T-helper 2 cell treated with Interferon-gamma antibody and Interleukin-4, amounts not matched to agents 5 μg/mL and 100 μg/mL, for 36 hours (primary cell): ENCODE measurements around the gene OR10H3.

Experiments used
- DNase-seq: peaks from one replicate; pipeline ENCODE4 v3.0.0; 2021; ENCODE audit warnings: low spot score
- H3K27ac Mint-ChIP-seq: one replicate; pipeline ENCODE4 v1.8.0; 2021; ENCODE audit warnings: mild to moderate bottlenecking, mixed read lengths
- H3K27me3 Mint-ChIP-seq: one replicate; pipeline ENCODE4 v1.8.0; 2021; ENCODE audit warnings: low read depth, mixed read lengths
- H3K36me3 Mint-ChIP-seq: one replicate; pipeline ENCODE4 v1.8.0; 2021; ENCODE audit warnings: low read depth, mixed read lengths
- H3K4me1 Mint-ChIP-seq: one replicate; pipeline ENCODE4 v1.8.0; 2021; ENCODE audit warnings: low read depth, mixed read lengths
- H3K4me3 Mint-ChIP-seq: one replicate; pipeline ENCODE4 v1.8.0; 2022; ENCODE audit warnings: mild to moderate bottlenecking, moderate library complexity, mixed read lengths
- H3K9me3 Mint-ChIP-seq: one replicate; pipeline ENCODE4 v1.8.0; 2021; ENCODE audit warnings: mixed read lengths

The OR10H3 gene, protein sequence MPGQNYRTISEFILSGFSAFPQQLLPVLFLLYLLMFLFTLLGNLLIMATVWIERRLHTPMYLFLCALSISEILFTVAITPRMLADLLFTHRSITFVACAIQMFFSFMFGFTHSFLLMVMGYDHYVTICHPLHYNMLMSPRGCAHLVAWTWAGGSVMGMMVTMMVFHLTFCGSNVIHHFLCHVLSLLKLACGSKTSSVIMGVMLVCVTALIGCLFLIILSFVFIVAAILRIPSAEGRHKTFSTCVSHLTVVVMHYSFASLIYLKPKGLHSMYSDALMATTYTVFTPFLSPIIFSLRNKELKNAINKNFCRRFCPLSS

DNA sequence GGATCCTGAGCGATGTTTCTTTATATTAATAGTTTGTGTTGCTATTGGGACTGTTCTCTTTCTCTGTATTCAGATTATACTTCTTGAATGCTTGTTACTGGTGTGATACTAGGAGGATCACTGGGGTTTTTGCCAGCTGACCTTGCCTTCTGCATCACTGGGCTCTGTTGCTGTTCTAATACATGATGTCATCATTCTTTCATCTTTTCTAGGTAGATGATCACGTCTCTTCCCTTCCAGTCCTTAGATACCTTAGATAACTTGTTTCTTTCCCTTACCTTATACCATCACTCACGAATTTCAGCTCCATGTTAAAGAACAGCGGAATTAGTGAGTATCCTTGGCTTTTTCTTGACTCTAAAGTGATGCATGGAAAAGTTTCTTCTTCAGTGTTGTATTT is at the start of gene OR10H3:
Gene OR10H3, plus strand, starts transcription at position 264 of the 400 bp plus-strand sequence. CDS start 3,408 bp downstream, outside the sequence.
- H3K27me3 Mint-ChIP-seq: peaks cover 12% of the 10 kb centered on the region
- no peak within 1 kb of the TSS for H3K4me3 Mint-ChIP-seq
- no peak within 1 kb of the TSS for H3K27ac Mint-ChIP-seq
- H3K4me1 Mint-ChIP-seq: no peaks in the 10 kb centered on the region
- peaks cover 27% of the 10 kb centered on the region for H3K9me3 Mint-ChIP-seq
- no peak for DNase-seq
- H3K36me3 Mint-ChIP-seq: no peaks in the 10 kb centered on the region

DNA sequence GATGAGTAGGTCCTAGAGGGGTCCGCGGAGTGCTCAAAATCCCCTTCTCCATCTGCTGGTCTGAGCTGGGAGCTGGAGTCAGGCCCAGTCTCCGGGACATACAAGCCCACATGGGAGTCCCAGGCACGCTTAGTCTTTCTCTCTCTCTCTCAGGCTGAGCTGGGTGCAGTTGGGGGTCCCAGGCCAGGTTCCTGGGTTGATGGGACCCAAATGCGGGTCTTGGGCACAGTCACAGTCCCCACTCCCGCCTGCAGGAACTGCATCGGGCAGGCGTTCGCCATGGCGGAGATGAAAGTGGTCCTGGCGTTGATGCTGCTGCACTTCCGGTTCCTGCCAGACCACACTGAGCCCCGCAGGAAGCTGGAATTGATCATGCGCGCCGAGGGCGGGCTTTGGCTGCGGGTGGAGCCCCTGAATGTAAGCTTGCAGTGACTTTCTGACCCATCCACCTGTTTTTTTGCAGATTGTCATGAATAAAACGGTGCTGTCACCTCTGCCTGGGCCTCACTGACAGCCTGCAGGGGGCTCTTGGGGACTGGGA is 41.1 kb upstream of the OR10H3 start:
- Mint-ChIP-seq H3K4me3 (no peak overlapping the region), H3K36me3 (no peaks in the 10 kb centered on the region), H3K4me1 (peaks cover 3% of the 10 kb centered on the region), H3K27me3 (no peaks in the 10 kb centered on the region), H3K27ac (no peak overlapping the region), H3K9me3 (no peaks in the 10 kb centered on the region)
- no peak for DNase-seq

DNA sequence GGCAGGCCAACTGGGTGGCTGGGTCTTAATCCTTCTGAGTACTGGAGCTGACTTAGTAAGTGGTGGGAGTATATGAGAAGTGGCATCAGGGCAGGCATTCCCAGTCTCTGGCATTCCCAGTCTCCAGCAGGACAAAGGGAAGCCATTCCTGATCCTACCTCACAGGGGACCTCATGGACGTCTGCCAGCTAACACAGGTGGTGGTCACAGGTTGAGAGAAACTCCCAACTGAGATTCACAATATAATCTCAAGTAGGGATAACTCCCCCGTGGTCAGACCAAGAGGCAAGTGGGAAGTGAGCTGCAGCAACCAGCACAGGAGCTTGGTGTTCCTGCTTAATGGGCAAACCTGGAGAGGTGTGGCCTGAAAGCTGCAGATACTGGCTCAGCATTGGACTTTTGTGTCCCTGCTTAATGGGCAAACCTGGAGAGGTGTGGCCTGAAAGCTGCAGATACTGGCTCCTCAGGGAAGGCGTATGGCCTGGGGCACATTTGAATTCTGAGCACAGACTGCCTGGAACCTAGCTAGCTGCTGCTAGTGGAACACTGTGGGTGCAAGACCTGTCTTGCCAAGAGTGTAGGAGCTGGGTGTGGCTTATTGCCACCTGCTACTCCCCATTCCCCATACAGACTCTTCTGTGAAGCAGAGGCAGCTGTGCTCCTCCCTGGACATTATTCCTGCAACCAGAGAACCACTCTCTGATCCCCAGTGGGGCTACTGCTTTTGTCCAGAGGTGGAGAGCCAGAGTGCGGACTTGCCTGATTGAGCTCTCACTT is 35.8 kb upstream of the OR10H3 start:
- Mint-ChIP-seq H3K4me3 (no peak overlapping the region), H3K9me3 (no peaks in the 10 kb centered on the region), H3K4me1 (peaks cover 3% of the 10 kb centered on the region), H3K27me3 (no peaks in the 10 kb centered on the region), H3K27ac (no peak overlapping the region), H3K36me3 (no peaks in the 10 kb centered on the region)
- DNase-seq: no peak

DNA sequence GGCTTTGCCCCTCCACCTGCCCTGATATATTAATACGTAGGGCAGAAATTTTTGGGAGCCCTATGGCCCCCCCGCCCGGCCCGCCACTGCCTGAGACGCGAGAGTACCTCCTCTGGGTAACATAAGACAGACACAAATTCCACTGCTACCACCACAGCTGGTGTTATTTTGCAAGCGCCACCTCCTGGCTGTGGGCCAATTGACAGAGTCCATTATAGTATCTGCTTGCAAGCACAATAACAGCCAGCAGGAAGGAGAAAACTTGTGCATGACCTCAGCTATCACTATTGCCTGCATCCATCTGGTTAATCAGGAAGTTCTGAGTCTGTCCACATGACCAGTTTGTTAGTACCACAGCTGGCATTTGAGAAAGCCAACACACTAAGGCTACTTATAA is 35.3 kb upstream of the OR10H3 start:
- Mint-ChIP-seq H3K27me3 (no peaks in the 10 kb centered on the region), H3K36me3 (no peaks in the 10 kb centered on the region), H3K27ac (no peak overlapping the region), H3K9me3 (no peaks in the 10 kb centered on the region), H3K4me1 (peaks cover 3% of the 10 kb centered on the region), H3K4me3 (no peak overlapping the region)
- DNase-seq: no peak

DNA sequence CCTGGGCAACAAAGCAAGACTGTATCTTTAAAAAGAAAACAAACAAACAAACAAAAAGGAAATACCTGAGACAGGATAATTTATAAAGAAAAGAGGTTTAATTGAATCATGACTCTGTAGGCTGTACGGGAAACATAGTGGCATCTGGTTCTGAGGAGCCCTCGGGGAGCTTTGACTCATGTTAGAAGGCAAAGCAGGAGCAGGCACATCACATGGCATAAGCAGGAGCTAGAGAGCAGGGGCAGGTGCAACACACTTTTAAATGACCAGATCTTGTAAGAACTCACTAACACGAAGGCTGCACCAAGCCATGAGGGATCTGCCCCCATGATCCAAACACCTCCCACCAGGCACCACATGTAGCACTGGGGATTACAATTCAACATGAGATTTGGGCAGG is 23.1 kb upstream of the OR10H3 start:
- no peak overlapping the region for H3K27ac Mint-ChIP-seq
- H3K4me1 Mint-ChIP-seq: no peaks in the 10 kb centered on the region
- no peaks in the 10 kb centered on the region for H3K9me3 Mint-ChIP-seq
- DNase-seq: no peak
- H3K4me3 Mint-ChIP-seq: no peak overlapping the region
- no peaks in the 10 kb centered on the region for H3K36me3 Mint-ChIP-seq
- H3K27me3 Mint-ChIP-seq: peaks cover 7% of the 10 kb centered on the region

DNA sequence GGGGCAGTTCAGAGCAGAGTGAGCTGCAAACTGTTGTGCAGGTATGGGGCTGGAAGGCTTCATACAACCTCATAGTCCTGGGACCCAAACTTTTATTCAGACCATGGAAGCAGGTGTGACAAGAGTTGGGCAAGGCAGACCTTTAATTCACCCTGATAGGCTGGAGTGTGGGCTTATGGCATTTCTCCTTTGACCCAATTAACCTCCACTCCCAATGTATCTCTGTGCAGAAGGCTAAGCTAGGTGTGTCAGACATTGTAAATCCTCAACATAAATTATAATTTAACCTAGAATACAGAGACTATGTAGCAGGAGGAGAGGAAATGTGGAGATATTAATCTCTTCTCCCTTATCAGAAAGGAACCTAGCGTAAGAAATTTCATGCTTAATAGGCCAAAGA is 22.1 kb upstream of the OR10H3 start:
- no peak overlapping the region for H3K27ac Mint-ChIP-seq
- H3K4me3 Mint-ChIP-seq: no peak overlapping the region
- peaks cover 3% of the 10 kb centered on the region for H3K27me3 Mint-ChIP-seq
- H3K9me3 Mint-ChIP-seq: no peaks in the 10 kb centered on the region
- no peaks in the 10 kb centered on the region for H3K36me3 Mint-ChIP-seq
- no peak for DNase-seq
- H3K4me1 Mint-ChIP-seq: no peaks in the 10 kb centered on the region

DNA sequence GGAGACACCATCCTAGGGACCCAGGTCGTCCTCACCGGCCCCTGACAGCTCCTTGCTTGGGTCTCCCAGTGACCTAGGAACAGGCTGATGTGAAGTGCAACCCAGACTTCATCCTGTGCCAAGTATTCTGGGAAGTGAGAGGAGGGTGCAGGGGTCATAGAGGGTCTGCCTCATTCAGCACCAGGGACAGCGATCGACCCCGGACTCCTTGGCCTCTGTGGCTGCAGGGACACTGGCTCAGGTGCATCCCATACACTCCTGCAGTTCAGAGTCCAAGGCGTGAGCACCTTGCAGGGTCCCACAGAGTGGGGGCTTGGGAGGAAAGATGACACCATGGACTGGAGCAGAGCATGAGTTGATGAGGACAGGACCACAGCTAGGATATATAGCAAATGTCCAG is 20.0 kb upstream of the OR10H3 start:
- H3K27me3 Mint-ChIP-seq: peaks cover 13% of the 10 kb centered on the region
- no peaks in the 10 kb centered on the region for H3K9me3 Mint-ChIP-seq
- no peak overlapping the region for H3K4me3 Mint-ChIP-seq
- no peaks in the 10 kb centered on the region for H3K36me3 Mint-ChIP-seq
- H3K4me1 Mint-ChIP-seq: no peaks in the 10 kb centered on the region
- H3K27ac Mint-ChIP-seq: no peak overlapping the region
- DNase-seq: no peak

DNA sequence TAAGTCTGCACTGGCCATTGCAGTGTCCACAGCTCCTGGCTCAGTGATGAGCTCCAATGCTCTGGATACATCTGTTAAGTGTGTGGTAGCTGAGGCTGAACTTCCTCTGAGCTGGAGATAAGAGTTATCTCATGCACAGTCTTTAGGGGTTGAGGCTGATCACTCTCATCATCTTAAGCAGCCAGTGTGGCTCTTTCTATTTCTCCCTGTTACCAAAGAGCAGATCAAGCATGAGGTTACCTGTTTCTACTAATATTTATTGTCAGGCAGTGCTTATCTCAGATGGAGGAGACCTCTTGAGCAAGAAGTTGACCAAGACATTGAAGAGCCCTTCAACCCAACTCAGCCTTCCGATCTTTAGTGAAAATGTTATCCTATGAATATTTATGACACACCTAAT is 16.5 kb upstream of the OR10H3 start:
- H3K9me3 Mint-ChIP-seq: no peaks in the 10 kb centered on the region
- no peak overlapping the region for H3K4me3 Mint-ChIP-seq
- no peaks in the 10 kb centered on the region for H3K4me1 Mint-ChIP-seq
- no peaks in the 10 kb centered on the region for H3K36me3 Mint-ChIP-seq
- no peak for DNase-seq
- peaks cover 23% of the 10 kb centered on the region for H3K27me3 Mint-ChIP-seq
- H3K27ac Mint-ChIP-seq: no peak overlapping the region

DNA sequence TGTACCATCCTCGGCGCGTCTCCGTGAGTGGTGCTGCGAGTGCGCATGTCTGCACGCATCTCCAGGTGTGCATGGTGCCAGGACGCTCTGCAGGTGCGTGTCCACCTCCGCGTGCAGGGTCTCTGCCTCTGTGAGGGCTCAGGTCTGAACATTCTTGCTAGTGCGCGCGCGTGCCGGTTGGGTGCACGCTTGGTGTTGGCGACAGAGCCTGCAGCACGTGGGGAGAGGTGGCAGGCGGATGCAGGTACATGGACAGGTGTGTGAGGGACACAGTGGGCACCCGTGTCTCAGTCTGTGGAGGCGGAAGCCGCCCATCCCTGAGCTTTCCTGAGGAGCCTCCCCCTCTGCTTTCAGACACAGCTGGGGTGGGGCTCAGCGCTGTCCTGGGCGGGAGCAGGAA is 14.8 kb upstream of the OR10H3 start:
- Mint-ChIP-seq H3K27me3 (peaks cover 23% of the 10 kb centered on the region), H3K36me3 (no peaks in the 10 kb centered on the region)

DNA sequence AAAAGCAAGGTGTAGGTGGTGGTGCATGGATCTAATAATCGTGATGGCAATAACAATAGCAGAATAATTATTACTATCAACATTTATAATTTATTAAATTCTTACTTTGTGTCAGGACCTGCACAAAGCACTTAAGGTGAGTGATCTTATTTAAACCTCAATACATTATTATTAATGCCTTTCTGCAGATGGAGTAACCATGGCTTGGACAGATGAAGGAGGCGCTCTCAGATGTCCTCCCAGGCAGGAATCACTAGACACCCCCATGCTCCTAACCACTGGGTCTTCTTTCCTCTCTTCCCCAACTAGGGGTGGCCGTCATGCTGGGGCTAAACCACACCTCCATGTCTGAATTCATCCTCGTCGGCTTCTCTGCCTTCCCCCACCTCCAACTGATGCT is 10.1 kb upstream of the OR10H3 start, which contains the start of gene OR10H2:
Gene OR10H2, plus strand, starts transcription at position 301 of the 400 bp plus-strand sequence. Its CDS starts 20 bp downstream, at position 321.
- peaks cover 11% of the 10 kb centered on the region for H3K27me3 Mint-ChIP-seq
- H3K4me3 Mint-ChIP-seq: no peak within 1 kb of the TSS
- H3K27ac Mint-ChIP-seq: no peak within 1 kb of the TSS
- H3K4me1 Mint-ChIP-seq: peaks cover 8% of the 10 kb centered on the region
- DNase-seq: no peak
- no peaks in the 10 kb centered on the region for H3K36me3 Mint-ChIP-seq
- no peaks in the 10 kb centered on the region for H3K9me3 Mint-ChIP-seq

More for the DNA sequence above, 14.8 kb upstream of the OR10H3 start:
- no peak for DNase-seq
- H3K9me3 Mint-ChIP-seq: no peaks in the 10 kb centered on the region
- peaks cover 2% of the 10 kb centered on the region for H3K4me1 Mint-ChIP-seq
- no peak overlapping the region for H3K27ac Mint-ChIP-seq
- H3K4me3 Mint-ChIP-seq: no peak overlapping the region

DNA sequence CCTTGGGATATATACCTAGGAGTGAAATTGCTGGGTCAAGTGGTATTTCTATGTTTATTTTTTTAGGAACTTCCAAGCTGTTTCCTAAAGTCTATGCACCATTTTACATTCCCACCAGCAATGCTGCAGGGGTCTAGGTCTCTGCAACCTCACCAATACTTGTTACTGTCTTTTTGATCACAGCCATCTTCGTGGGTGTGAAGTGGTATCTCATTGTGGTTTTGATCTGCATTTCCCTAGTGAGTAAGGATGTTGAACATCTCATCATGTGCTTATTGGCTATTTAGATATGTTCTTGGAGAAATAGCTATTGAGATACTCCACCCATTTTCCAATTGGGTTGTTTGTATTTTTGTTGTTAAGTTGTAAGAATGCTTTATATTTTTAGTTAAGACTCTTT is 7.2 kb upstream of the OR10H3 start:
- no peak overlapping the region for H3K4me3 Mint-ChIP-seq
- H3K27ac Mint-ChIP-seq: no peak overlapping the region
- no peaks in the 10 kb centered on the region for H3K9me3 Mint-ChIP-seq
- DNase-seq: no peak
- H3K4me1 Mint-ChIP-seq: peaks cover 8% of the 10 kb centered on the region
- peaks cover 13% of the 10 kb centered on the region for H3K27me3 Mint-ChIP-seq
- no peaks in the 10 kb centered on the region for H3K36me3 Mint-ChIP-seq

DNA sequence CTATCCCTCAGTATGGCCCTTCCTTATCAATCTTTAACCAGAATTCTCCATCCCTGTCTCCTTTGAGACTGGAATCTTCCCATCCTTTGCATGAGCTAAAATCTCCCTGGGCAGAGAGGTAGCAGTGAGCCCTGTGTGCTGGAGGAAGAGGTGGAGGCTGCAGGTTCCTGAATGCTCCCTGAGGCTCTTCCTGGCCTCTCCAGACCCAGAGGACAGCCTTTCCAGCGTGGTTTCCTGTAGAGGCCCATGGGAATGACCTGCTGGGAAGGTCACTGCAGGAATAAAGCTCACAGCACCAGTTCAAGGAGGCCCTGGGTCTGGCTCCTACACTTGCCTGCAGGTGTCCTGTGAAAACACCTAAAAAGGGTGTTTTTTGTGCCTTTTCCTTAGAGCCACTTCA is 5.4 kb upstream of the OR10H3 start:
- peaks cover 7% of the 10 kb centered on the region for H3K4me1 Mint-ChIP-seq
- no peak overlapping the region for H3K4me3 Mint-ChIP-seq
- H3K27me3 Mint-ChIP-seq: peaks cover 12% of the 10 kb centered on the region
- H3K36me3 Mint-ChIP-seq: no peaks in the 10 kb centered on the region
- no peak for DNase-seq
- H3K27ac Mint-ChIP-seq: no peak overlapping the region
- no peaks in the 10 kb centered on the region for H3K9me3 Mint-ChIP-seq

DNA sequence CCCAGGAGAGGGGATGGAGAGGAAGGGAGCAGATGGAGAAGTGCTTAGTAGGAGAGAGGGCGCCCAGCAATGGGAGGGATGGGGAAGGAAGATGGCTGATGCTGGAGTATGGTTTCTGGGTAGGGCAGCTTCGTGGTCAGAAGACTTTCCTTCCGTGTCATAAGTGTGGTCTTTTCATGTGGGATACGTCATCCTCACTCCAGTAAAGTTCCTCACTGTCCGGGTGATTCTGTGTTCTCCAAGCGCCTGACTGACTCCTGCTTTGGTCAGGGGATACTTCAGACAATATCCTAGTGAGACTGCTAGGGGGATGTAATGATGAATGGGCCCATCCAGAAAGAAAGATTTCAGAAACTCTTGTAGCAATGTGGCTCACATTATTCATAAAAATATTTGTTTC is 3.9 kb upstream of the OR10H3 start:
- no peak overlapping the region for H3K27ac Mint-ChIP-seq
- peaks cover 12% of the 10 kb centered on the region for H3K27me3 Mint-ChIP-seq
- no peaks in the 10 kb centered on the region for H3K36me3 Mint-ChIP-seq
- no peak overlapping the region for H3K4me3 Mint-ChIP-seq
- H3K9me3 Mint-ChIP-seq: no peaks in the 10 kb centered on the region
- peaks cover 7% of the 10 kb centered on the region for H3K4me1 Mint-ChIP-seq
- DNase-seq: no peak

DNA sequence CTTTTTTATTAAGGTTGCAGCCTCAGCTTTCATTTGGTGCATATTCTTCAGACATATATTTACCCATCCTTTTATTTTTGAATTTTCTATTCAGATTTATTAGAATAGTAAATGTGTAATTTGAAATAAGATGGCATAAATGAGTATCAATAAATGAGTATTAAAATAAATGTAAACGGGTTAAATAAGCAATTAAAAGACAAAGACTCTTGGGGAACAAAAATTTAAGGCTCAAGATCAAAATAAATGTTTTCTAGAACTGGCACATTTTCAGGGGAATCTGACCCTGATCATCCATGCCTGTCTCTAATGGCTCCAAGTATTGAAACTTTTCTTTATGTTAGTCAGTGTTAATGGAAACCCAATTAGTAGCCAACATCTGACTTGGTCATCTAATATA is 3.0 kb downstream of the OR10H3 start:
- H3K9me3 Mint-ChIP-seq: peaks cover 27% of the 10 kb centered on the region
- H3K27ac Mint-ChIP-seq: no peak overlapping the region
- H3K4me1 Mint-ChIP-seq: no peaks in the 10 kb centered on the region
- H3K4me3 Mint-ChIP-seq: no peak overlapping the region
- H3K36me3 Mint-ChIP-seq: no peaks in the 10 kb centered on the region
- peaks cover 6% of the 10 kb centered on the region for H3K27me3 Mint-ChIP-seq
- no peak for DNase-seq
